Chondrocyte (in vitro differentiated cells): ENCODE data around the gene NSUN6. TPM values are rescaled to one million over a fixed set of nuclear protein-coding genes. Genes with fewer than 3 reads are reported as not detected.

Source experiments
- DNase-seq: peaks from one replicate; pipeline ENCODE4 v3.0.0; 2021; ENCODE audit warnings: mixed read lengths, low spot score
- H3K27ac Mint-ChIP-seq: one replicate; pipeline ENCODE4 v1.8.0; 2021; ENCODE audit warnings: mild to moderate bottlenecking, moderate library complexity, mixed read lengths; ENCODE audit not compliant: unreplicated experiment
- H3K27me3 Mint-ChIP-seq: 2 replicates; pipeline ENCODE4 v1.8.0; 2021; ENCODE audit warnings: low read depth, mixed read lengths
- H3K36me3 Mint-ChIP-seq: 2 replicates; pipeline ENCODE4 v1.8.0; 2021; ENCODE audit warnings: low read depth, mixed read lengths
- H3K4me1 Mint-ChIP-seq: 2 replicates; pipeline ENCODE4 v1.8.0; 2021; ENCODE audit warnings: low read depth, mild to moderate bottlenecking, mixed read lengths
- H3K4me3 Mint-ChIP-seq: one replicate; pipeline ENCODE4 v1.8.0; 2021; ENCODE audit warnings: mild to moderate bottlenecking, moderate library complexity, mixed read lengths; ENCODE audit not compliant: unreplicated experiment
- H3K9me3 Mint-ChIP-seq: 2 replicates; pipeline ENCODE4 v1.8.0; 2021; ENCODE audit warnings: low read depth, mixed read lengths
- total RNA-seq: library from RNA; stranded (reverse); gene quantifications from 3 replicates; pipeline ENCODE4 v1.2.1, GENCODE V29; 2021
- TF ChIP-seq, protein P1 (sequence below): fragments of 200-600 bp; sonication (generic); IDR thresholded peaks from 2 replicates; pipeline ENCODE4 v1.5.0; 2021; ENCODE audit warnings: antibody characterized with exemption, mild to moderate bottlenecking, moderate library complexity

The NSUN6 gene
- total RNA-seq, 1 donor from 2014 or later, result 3.3 TPM

- H3K27ac Mint-ChIP-seq, result peak overlapping the region; percentile 99
- H3K4me3 Mint-ChIP-seq, result peak overlapping the region; percentile 97
- H3K9me3 Mint-ChIP-seq, result no peaks in the 10 kb centered on the region
- DNase-seq, result no peak
- no peaks in the 10 kb centered on the region for H3K27me3 Mint-ChIP-seq
- TF ChIP-seq, protein P1, sequence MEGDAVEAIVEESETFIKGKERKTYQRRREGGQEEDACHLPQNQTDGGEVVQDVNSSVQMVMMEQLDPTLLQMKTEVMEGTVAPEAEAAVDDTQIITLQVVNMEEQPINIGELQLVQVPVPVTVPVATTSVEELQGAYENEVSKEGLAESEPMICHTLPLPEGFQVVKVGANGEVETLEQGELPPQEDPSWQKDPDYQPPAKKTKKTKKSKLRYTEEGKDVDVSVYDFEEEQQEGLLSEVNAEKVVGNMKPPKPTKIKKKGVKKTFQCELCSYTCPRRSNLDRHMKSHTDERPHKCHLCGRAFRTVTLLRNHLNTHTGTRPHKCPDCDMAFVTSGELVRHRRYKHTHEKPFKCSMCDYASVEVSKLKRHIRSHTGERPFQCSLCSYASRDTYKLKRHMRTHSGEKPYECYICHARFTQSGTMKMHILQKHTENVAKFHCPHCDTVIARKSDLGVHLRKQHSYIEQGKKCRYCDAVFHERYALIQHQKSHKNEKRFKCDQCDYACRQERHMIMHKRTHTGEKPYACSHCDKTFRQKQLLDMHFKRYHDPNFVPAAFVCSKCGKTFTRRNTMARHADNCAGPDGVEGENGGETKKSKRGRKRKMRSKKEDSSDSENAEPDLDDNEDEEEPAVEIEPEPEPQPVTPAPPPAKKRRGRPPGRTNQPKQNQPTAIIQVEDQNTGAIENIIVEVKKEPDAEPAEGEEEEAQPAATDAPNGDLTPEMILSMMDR, result no peak
- peaks cover 40% of the 10 kb centered on the region for H3K4me1 Mint-ChIP-seq
- no peaks in the 10 kb centered on the region for H3K36me3 Mint-ChIP-seq
Measured at GRCh38 chr10:18659819-18660535, 8.6 kb upstream of the NSUN6 start.

- Mint-ChIP-seq H3K9me3 (no peaks in the 10 kb centered on the region), H3K27ac (peak within 1 kb of the TSS; percentile 99), H3K4me3 (peak within 1 kb of the TSS; percentile 97), H3K27me3 (no peaks in the 10 kb centered on the region), H3K36me3 (no peaks in the 10 kb centered on the region), H3K4me1 (peaks cover 40% of the 10 kb centered on the region)
- TF ChIP-seq, protein P1, result peak; percentile 23
- DNase-seq, result peak; percentile 97
Measured at GRCh38 chr10:18659125-18659818, 7.9 kb upstream of the NSUN6 start, which contains the start of gene ARL5B. Gene ARL5B, plus strand, starts transcription at chr10:18659431. Its CDS starts 207 bp downstream, at chr10:18659638.

DNA sequence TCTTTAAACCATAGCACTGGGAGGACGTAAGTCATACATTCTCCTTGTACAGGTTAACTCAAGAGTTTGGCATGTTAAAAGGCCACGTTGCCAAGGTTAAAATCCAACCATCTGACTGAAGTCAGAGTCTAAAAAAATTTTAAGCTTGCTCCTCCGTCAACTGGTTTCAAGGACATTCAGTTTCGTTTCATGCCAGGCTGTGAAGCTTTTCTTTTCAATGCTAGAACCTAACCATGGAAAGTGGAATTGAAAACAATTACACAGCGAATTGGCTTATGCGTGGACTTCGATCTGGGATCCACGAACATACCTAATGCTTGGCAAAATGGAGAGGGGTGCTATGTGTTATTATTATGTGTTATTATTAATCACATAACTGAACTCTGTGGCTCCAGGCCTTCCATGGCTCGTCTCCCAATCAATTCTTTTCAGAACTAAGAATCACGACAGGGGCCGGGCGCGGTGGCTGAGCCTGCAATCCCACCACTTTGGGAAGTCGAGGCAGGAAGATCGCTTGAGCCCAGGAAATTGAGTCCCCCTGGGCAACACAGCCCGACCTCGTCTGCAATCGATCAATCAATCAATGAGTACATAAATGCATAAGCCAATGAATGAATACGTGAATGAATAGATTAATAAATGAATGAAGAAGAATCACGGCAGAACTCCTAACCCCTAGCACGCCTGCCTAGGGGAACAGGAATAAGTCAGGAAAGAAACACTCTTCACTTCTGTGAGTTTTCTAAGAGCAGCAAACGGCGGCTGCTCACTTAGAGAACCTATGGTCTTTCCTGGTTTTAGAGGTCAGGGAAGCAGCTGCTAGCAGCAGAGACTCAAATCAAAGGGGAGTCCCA is 7.1 kb upstream of the NSUN6 start:
- Mint-ChIP-seq H3K27ac (peak overlapping the region; percentile 99), H3K4me3 (peak overlapping the region; percentile 97)
- DNase-seq, result no peak

DNA sequence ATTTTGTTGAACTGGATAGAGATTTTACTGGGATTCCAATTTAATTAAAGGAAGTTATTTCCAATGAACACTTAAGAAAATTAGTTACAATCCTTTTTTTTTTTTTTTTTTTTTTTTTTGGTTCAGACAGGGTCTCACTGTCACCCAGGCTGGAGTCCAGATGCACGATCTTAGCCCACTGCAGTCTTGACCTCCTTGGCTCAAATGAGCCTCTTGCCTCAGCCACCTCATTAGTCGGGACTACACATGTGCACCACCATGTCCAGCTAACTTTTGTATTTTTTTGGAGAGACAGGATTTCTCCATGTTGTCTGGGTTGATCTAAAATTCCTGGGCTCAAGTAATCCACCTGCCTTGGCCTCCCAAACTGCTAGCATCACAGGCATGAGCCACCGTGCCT is 5.3 kb upstream of the NSUN6 start:
- DNase-seq, result no peak
- no peaks in the 10 kb centered on the region for H3K27me3 Mint-ChIP-seq
- peaks cover 34% of the 10 kb centered on the region for H3K4me1 Mint-ChIP-seq
- no peaks in the 10 kb centered on the region for H3K9me3 Mint-ChIP-seq
- H3K27ac Mint-ChIP-seq, result no peak overlapping the region
- TF ChIP-seq, protein P1, result no peak
- no peak overlapping the region for H3K4me3 Mint-ChIP-seq
- no peaks in the 10 kb centered on the region for H3K36me3 Mint-ChIP-seq

More for the DNA sequence above, 7.1 kb upstream of the NSUN6 start:
- no peaks in the 10 kb centered on the region for H3K27me3 Mint-ChIP-seq
- TF ChIP-seq, protein P1, result no peak
- no peaks in the 10 kb centered on the region for H3K36me3 Mint-ChIP-seq
- no peaks in the 10 kb centered on the region for H3K9me3 Mint-ChIP-seq
- peaks cover 40% of the 10 kb centered on the region for H3K4me1 Mint-ChIP-seq

DNA sequence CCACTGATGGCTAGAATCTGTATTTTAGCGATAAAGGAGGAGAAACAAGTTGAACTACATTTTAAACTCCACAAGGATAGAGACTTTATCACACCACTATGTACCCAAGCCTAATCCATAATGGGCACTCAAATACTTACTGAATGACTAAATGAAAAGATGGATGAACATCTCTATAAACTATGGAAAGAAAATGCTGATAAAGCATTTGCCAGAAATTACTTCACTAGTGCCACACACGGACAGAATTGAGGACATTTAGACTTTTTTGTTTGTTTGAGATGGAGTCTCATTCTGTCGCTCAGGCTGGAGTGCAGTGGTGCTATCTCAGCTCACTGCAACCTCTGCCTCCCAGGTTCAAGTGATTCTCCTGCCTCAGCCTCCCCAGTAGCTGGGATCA is 1.7 kb upstream of the NSUN6 start:
- no peak overlapping the region for H3K4me3 Mint-ChIP-seq
- H3K27ac Mint-ChIP-seq, result no peak overlapping the region
- peaks cover 34% of the 10 kb centered on the region for H3K4me1 Mint-ChIP-seq
- H3K9me3 Mint-ChIP-seq, result no peaks in the 10 kb centered on the region
- H3K36me3 Mint-ChIP-seq, result no peaks in the 10 kb centered on the region
- DNase-seq, result no peak
- H3K27me3 Mint-ChIP-seq, result no peaks in the 10 kb centered on the region
- TF ChIP-seq, protein P1, result no peak
